HepG2 (cell line): Measurements from ENCODE around the gene CAMKV. TPM values are rescaled to one million over a fixed set of nuclear protein-coding genes. Genes with fewer than 3 reads are reported as not detected.

Experiments
- CEBPG ChIP-seq: IDR thresholded peaks from 2 replicates; pipeline ENCODE4 v1.6.1; 2016
- ESRRA ChIP-seq: sonication (generic); formaldehyde crosslinking; IDR thresholded peaks from 2 replicates; pipeline ENCODE4 v1.5.1; 2020; ENCODE audit warnings: mild to moderate bottlenecking, low read depth, missing genetic modification reagents
- IRX3 ChIP-seq: sonication (generic); formaldehyde crosslinking; IDR thresholded peaks from 2 replicates; pipeline ENCODE4 v1.8.1; 2023; ENCODE audit warnings: mild to moderate bottlenecking, low read depth, missing genetic modification reagents, borderline replicate concordance
- PAWR ChIP-seq: sonication (generic); formaldehyde crosslinking; IDR thresholded peaks from 2 replicates; pipeline ENCODE4 v1.4.0; 2020; ENCODE audit warnings: missing genetic modification reagents, mild to moderate bottlenecking, borderline replicate concordance
- PCBP2 ChIP-seq: fragments of 200-400 bp; formaldehyde crosslinking; optimal IDR thresholded peaks from 2 replicates; pipeline ENCODE3; 2018; ENCODE audit warnings: low read length, low read depth; ENCODE audit not compliant: poor library complexity, severe bottlenecking
- RBM22 ChIP-seq: fragments of 200-400 bp; formaldehyde crosslinking; optimal IDR thresholded peaks from 2 replicates; pipeline ENCODE3; 2017; ENCODE audit warnings: mild to moderate bottlenecking, low read length, moderate library complexity
- TAF15 ChIP-seq: fragments of 200-400 bp; formaldehyde crosslinking; IDR thresholded peaks from one replicate; pipeline ENCODE4 v1.6.1; 2018; ENCODE audit warnings: mild to moderate bottlenecking, low read depth, low read length; ENCODE audit not compliant: poor library complexity, severe bottlenecking
- TBX3 ChIP-seq: fragments of 450-650 bp; IDR thresholded peaks from 2 replicates; pipeline ENCODE4 v1.6.1; 2017; ENCODE audit warnings: antibody characterized with exemption, mild to moderate bottlenecking, inconsistent platforms, borderline replicate concordance
- ZFP62 ChIP-seq: sonication (generic); formaldehyde crosslinking; IDR thresholded peaks from 2 replicates; pipeline ENCODE4 v1.4.0; 2020; ENCODE audit warnings: missing genetic modification reagents
- ZNF10 ChIP-seq: sonication (generic); formaldehyde crosslinking; IDR thresholded peaks from 2 replicates; pipeline ENCODE4 v1.4.0; 2020; ENCODE audit warnings: mild to moderate bottlenecking, low read depth, missing genetic modification reagents, borderline replicate concordance
- ZNF205 ChIP-seq: IDR thresholded peaks from 2 replicates; pipeline ENCODE4 v1.6.1; 2018; ENCODE audit warnings: missing biosample characterization, missing genetic modification reagents
- ZNF264 ChIP-seq: sonication (generic); formaldehyde crosslinking; IDR thresholded peaks from 2 replicates; pipeline ENCODE4 v1.4.0; 2020; ENCODE audit warnings: missing genetic modification reagents
- ZNF496 ChIP-seq: sonication (generic); formaldehyde crosslinking; IDR thresholded peaks from 2 replicates; pipeline ENCODE4 v1.8.1; 2023; ENCODE audit warnings: mild to moderate bottlenecking, moderate library complexity, missing genetic modification reagents; ENCODE audit not compliant: insufficient replicate concordance
- ZNF878 ChIP-seq: sonication (generic); formaldehyde crosslinking; IDR thresholded peaks from 2 replicates; pipeline ENCODE4 v1.8.1; 2023; ENCODE audit warnings: mild to moderate bottlenecking, missing genetic modification reagents, moderate library complexity
- ZSCAN29 ChIP-seq: sonication (generic); formaldehyde crosslinking; conservative IDR thresholded peaks from 2 replicates; pipeline ENCODE4 v1.4.0; 2020; ENCODE audit warnings: mild to moderate bottlenecking, missing genetic modification reagents
- polyA plus RNA-seq, 8 experiments: library from polyadenylated mRNA; depleted of rRNA in 3 of 8; stranded (reverse) in 7 of 8; unstranded in 1 of 8; fragments of >200 nt; fragmentation: Illumina TruSeq in 4 of 8; extraction: Trizol in 4 of 8; gene quantifications; 2 replicates each; pipeline versions ENCODE4 v1.2.1 to v1.2.3, GENCODE V29; 2011 to 2016; ENCODE audit warnings: low read depth in 4 of 8, missing spikeins in 1 of 8, mixed read lengths in 1 of 8; ENCODE audit not compliant: insufficient read depth in 1 of 8
- total RNA-seq, 5 experiments: library from RNA; depleted of rRNA; stranded (reverse); fragments of >200 nt; fragmentation: Illumina TruSeq; extraction: Trizol; gene quantifications; 2 replicates each; pipeline ENCODE4 v1.2.3, GENCODE V29; 2016; ENCODE audit warnings: low read depth in 1 of 5
- TF ChIP-seq, protein P1 (sequence below): sonication (generic); formaldehyde crosslinking; IDR thresholded peaks from 2 replicates; pipeline ENCODE4 v1.5.1; 2020; ENCODE audit warnings: missing genetic modification reagents, mild to moderate bottlenecking, borderline replicate concordance
- TF ChIP-seq, protein P2 (sequence below): sonication (generic); formaldehyde crosslinking; IDR thresholded peaks from 2 replicates; pipeline ENCODE4 v1.5.0; 2020; ENCODE audit warnings: mild to moderate bottlenecking, missing genetic modification reagents, borderline replicate concordance
- TF ChIP-seq, protein P3 (sequence below): sonication (generic); formaldehyde crosslinking; IDR thresholded peaks from 2 replicates; pipeline ENCODE4 v1.4.0; 2020; ENCODE audit warnings: missing genetic modification reagents

The CAMKV gene
- total and polyA plus RNA-seq, 2 of the 13 experiments (the other 11 are each of a cell fraction or from before 2014, with no cell fraction given): 0.13 to 0.15 TPM

DNA sequence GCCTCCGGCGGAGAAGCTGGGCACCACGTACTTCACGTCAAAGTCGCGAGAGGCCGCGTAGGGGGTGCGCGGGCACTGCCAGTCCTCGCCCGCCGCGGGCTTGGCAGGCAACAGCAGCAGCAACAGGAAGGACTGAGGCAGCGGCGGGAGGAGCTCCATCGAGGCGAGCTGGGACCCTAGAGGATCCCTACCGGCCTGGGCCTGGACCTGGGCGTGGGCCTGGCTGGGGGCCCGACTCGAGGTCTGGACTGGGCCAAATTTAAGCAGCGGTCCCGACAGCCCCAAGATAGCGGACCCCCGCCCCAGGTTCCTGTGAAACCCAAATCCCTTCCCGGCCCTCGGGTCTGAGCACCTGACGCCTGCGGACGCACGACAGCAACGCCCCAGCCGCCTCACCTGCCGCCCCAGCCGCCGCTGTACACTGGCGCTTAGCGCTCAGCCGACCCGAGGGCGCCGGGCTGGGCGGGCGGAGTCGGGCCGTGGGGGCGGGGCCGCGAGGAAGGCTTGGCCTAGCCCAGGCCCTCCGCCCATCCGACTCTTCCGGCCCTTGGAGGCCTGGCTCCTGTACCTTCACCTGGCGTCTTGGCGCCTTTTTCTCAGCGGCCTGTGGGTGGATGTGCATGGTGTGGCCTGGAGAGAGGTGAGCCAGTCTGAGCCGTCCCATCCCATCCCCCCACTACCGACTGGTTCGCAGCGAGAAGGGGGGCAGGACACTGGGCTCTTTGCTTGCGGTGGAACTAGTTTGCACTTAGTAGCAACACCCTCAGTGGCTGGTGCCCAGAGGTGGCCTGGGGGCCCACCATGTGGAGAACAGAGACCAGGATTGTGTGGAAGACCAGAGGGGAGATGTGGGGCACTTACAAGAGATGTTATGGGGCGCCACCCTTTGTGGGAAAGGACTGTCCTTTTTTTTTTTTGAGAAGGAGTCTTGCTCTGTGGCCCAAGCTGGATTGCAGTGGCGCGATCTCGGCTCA, 34.0 kb upstream of the CAMKV start, which contains the start of gene MST1R (continued):
- TF ChIP-seq ESRRA (CRISPR knock-in tag): no peak
- no peak for TF ChIP-seq RBM22
- no peak for TF ChIP-seq TBX3
- no peak for TF ChIP-seq ZNF878 (CRISPR knock-in tag)
- TF ChIP-seq, protein P1, sequence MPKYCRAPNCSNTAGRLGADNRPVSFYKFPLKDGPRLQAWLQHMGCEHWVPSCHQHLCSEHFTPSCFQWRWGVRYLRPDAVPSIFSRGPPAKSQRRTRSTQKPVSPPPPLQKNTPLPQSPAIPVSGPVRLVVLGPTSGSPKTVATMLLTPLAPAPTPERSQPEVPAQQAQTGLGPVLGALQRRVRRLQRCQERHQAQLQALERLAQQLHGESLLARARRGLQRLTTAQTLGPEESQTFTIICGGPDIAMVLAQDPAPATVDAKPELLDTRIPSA (CRISPR knock-in tag): 0 out of 2 replicates have a peak, but pooled peaks have one; percentile 49
- no peak for TF ChIP-seq ZNF10 (CRISPR knock-in tag)
- TF ChIP-seq ZFP62 (CRISPR knock-in tag): no peak
- TF ChIP-seq, protein P2, sequence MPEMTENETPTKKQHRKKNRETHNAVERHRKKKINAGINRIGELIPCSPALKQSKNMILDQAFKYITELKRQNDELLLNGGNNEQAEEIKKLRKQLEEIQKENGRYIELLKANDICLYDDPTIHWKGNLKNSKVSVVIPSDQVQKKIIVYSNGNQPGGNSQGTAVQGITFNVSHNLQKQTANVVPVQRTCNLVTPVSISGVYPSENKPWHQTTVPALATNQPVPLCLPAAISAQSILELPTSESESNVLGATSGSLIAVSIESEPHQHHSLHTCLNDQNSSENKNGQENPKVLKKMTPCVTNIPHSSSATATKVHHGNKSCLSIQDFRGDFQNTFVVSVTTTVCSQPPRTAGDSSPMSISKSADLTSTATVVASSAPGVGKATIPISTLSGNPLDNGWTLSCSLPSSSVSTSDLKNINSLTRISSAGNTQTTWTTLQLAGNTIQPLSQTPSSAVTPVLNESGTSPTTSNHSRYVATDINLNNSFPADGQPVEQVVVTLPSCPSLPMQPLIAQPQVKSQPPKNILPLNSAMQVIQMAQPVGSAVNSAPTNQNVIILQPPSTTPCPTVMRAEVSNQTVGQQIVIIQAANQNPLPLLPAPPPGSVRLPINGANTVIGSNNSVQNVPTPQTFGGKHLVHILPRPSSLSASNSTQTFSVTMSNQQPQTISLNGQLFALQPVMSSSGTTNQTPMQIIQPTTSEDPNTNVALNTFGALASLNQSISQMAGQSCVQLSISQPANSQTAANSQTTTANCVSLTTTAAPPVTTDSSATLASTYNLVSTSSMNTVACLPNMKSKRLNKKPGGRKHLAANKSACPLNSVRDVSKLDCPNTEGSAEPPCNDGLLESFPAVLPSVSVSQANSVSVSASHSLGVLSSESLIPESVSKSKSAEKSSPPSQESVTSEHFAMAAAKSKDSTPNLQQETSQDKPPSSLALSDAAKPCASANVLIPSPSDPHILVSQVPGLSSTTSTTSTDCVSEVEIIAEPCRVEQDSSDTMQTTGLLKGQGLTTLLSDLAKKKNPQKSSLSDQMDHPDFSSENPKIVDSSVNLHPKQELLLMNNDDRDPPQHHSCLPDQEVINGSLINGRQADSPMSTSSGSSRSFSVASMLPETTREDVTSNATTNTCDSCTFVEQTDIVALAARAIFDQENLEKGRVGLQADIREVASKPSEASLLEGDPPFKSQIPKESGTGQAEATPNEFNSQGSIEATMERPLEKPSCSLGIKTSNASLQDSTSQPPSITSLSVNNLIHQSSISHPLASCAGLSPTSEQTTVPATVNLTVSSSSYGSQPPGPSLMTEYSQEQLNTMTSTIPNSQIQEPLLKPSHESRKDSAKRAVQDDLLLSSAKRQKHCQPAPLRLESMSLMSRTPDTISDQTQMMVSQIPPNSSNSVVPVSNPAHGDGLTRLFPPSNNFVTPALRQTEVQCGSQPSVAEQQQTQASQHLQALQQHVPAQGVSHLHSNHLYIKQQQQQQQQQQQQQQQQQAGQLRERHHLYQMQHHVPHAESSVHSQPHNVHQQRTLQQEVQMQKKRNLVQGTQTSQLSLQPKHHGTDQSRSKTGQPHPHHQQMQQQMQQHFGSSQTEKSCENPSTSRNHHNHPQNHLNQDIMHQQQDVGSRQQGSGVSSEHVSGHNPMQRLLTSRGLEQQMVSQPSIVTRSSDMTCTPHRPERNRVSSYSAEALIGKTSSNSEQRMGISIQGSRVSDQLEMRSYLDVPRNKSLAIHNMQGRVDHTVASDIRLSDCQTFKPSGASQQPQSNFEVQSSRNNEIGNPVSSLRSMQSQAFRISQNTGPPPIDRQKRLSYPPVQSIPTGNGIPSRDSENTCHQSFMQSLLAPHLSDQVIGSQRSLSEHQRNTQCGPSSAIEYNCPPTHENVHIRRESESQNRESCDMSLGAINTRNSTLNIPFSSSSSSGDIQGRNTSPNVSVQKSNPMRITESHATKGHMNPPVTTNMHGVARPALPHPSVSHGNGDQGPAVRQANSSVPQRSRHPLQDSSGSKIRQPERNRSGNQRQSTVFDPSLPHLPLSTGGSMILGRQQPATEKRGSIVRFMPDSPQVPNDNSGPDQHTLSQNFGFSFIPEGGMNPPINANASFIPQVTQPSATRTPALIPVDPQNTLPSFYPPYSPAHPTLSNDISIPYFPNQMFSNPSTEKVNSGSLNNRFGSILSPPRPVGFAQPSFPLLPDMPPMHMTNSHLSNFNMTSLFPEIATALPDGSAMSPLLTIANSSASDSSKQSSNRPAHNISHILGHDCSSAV: no peak
- no peak for TF ChIP-seq PCBP2
- TF ChIP-seq ZNF205 (CRISPR knock-in tag): 0 out of 2 replicates have a peak, but pooled peaks have one; percentile 28
- no peak for TF ChIP-seq PAWR (CRISPR knock-in tag)
- TF ChIP-seq ZNF264 (CRISPR knock-in tag): peak; percentile 51; the same call in 1 of the 2 replicates
- TF ChIP-seq ZNF496 (CRISPR knock-in tag): no peak
- no peak for TF ChIP-seq IRX3
- TF ChIP-seq CEBPG (CRISPR knock-in tag): no peak
- TF ChIP-seq, protein P3, sequence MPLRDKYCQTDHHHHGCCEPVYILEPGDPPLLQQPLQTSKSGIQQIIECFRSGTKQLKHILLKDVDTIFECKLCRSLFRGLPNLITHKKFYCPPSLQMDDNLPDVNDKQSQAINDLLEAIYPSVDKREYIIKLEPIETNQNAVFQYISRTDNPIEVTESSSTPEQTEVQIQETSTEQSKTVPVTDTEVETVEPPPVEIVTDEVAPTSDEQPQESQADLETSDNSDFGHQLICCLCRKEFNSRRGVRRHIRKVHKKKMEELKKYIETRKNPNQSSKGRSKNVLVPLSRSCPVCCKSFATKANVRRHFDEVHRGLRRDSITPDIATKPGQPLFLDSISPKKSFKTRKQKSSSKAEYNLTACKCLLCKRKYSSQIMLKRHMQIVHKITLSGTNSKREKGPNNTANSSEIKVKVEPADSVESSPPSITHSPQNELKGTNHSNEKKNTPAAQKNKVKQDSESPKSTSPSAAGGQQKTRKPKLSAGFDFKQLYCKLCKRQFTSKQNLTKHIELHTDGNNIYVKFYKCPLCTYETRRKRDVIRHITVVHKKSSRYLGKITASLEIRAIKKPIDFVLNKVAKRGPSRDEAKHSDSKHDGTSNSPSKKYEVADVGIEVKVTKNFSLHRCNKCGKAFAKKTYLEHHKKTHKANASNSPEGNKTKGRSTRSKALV (CRISPR knock-in tag): no peak
- no peak for TF ChIP-seq TAF15
- TF ChIP-seq ZSCAN29 (CRISPR knock-in tag): no peak
